Astrocyte (in vitro differentiated cells and primary cell): ENCODE measurements around the gene PPAN. TPM values are rescaled to one million over a fixed set of nuclear protein-coding genes. Genes with fewer than 3 reads are reported as not detected.

Experiments used
- DNase-seq: peaks from one replicate; pipeline ENCODE4 v3.0.0-alpha.2; 2010; ENCODE audit warnings: low read depth
- FAIRE-seq: peaks from 2 replicates; lab custom pipeline; 2011; peaks lifted over from hg19 to GRCh38; lab: Jason Lieb, UNC
- H2AFZ ChIP-seq: 2 replicates; pipeline ENCODE4 v1.6.0; 2012; ENCODE audit warnings: low read depth, low read length, inconsistent platforms
- H3K27ac ChIP-seq: 2 replicates; pipeline ENCODE4 v1.5.1; 2011; ENCODE audit warnings: low read depth, low read length, inconsistent platforms
- H3K27me3 ChIP-seq: 2 replicates; pipeline ENCODE4 v1.6.0; 2011; ENCODE audit warnings: low read length, inconsistent platforms; ENCODE audit not compliant: insufficient read depth
- H3K36me3 ChIP-seq: 2 replicates; pipeline ENCODE4 v1.5.1; 2011; ENCODE audit warnings: low read length, inconsistent platforms; ENCODE audit not compliant: insufficient read depth
- H3K4me1 ChIP-seq: 2 replicates; pipeline ENCODE4 v1.5.1; 2011; ENCODE audit warnings: low read length, inconsistent platforms; ENCODE audit not compliant: insufficient read depth
- H3K4me2 ChIP-seq: 2 replicates; pipeline ENCODE4 v1.6.0; 2012; ENCODE audit warnings: low read length, inconsistent platforms
- H3K4me3 ChIP-seq: 2 replicates; pipeline ENCODE4 v1.5.1; 2011; ENCODE audit warnings: low read depth, mild to moderate bottlenecking, low read length, inconsistent platforms; ENCODE audit not compliant: insufficient read depth
- H3K79me2 ChIP-seq: 2 replicates; pipeline ENCODE4 v1.6.0; 2012; ENCODE audit warnings: mild to moderate bottlenecking, low read length, inconsistent platforms; ENCODE audit not compliant: insufficient read depth
- H3K9ac ChIP-seq: 2 replicates; pipeline ENCODE4 v1.6.0; 2012; ENCODE audit warnings: mild to moderate bottlenecking, low read length, inconsistent platforms
- H3K9me3 ChIP-seq: 2 replicates; pipeline ENCODE4 v1.5.1; 2012; ENCODE audit warnings: low read depth, mild to moderate bottlenecking, low read length, inconsistent platforms; ENCODE audit not compliant: insufficient read depth
- H4K20me1 ChIP-seq: 2 replicates; pipeline ENCODE4 v1.6.0; 2012; ENCODE audit warnings: low read length, inconsistent platforms; ENCODE audit not compliant: insufficient read depth
- H3K27ac Mint-ChIP-seq: one replicate; pipeline ENCODE4 v1.8.0; 2021; ENCODE audit warnings: mild to moderate bottlenecking, mixed read lengths; ENCODE audit not compliant: unreplicated experiment
- H3K27me3 Mint-ChIP-seq: one replicate; pipeline ENCODE4 v1.8.0; 2021; ENCODE audit warnings: low read depth, mixed read lengths; ENCODE audit not compliant: unreplicated experiment
- H3K36me3 Mint-ChIP-seq: one replicate; pipeline ENCODE4 v1.8.0; 2021; ENCODE audit warnings: low read depth, mixed read lengths; ENCODE audit not compliant: unreplicated experiment
- H3K4me1 Mint-ChIP-seq: one replicate; pipeline ENCODE4 v1.8.0; 2021; ENCODE audit warnings: low read depth, mixed read lengths; ENCODE audit not compliant: unreplicated experiment
- H3K4me3 Mint-ChIP-seq: one replicate; pipeline ENCODE4 v1.8.0; 2021; ENCODE audit warnings: mild to moderate bottlenecking, moderate library complexity, mixed read lengths; ENCODE audit not compliant: unreplicated experiment
- H3K9me3 Mint-ChIP-seq: one replicate; pipeline ENCODE4 v1.8.0; 2021; ENCODE audit warnings: mild to moderate bottlenecking, mixed read lengths; ENCODE audit not compliant: unreplicated experiment
- CTCF ChIP-seq: IDR thresholded peaks from 2 replicates; pipeline ENCODE4 v1.5.1; 2011; ENCODE audit warnings: low read depth, mild to moderate bottlenecking, inconsistent platforms, low read length, moderate library complexity; ENCODE audit not compliant: insufficient read depth
- EZH2 ChIP-seq: IDR thresholded peaks from 2 replicates; pipeline ENCODE4 v1.6.1; 2012; ENCODE audit warnings: mild to moderate bottlenecking, low read length, inconsistent platforms; ENCODE audit not compliant: insufficient read depth
- total RNA-seq: library from RNA; stranded (reverse); gene quantifications from 2 replicates; pipeline ENCODE4 v1.2.1, GENCODE V29; 2021

The PPAN gene
- total RNA-seq, 1 donor from 2014 or later = 55.6 TPM

DNA sequence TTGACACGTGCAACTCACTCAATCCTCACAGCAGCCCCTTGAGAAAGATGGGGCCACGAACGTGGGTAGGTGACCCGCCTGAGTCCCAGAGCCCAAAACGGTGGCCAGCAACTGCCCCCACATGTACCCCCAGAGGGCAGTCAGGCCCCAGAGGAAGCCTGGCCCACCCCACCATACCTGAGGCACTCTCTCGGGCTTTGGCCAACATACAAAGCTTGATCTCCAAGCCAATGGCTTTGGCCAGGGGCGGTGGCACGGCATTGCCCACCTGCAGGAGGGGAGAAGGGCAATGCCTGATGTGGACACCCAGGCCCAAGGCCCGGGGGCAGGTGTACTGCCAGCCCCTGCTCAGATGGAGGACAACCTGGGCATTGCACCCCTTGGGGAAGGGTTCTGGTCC lies 27.9 kb downstream of the PPAN start:
- peaks cover 23% of the 10 kb centered on the region for H3K36me3 ChIP-seq
- no peak for DNase-seq

GRCh38 chr19:10135551-10136334 lies 29.6 kb downstream of the PPAN start:
- Mint-ChIP-seq H3K4me1 (peaks cover 2% of the 10 kb centered on the region), H3K27me3 (no peaks in the 10 kb centered on the region), H3K36me3 (peaks cover 9% of the 10 kb centered on the region), H3K27ac (no peak overlapping the region), H3K4me3 (no peak overlapping the region), H3K9me3 (no peaks in the 10 kb centered on the region)
- H3K4me3 ChIP-seq = no peak overlapping the region
- H3K27me3 ChIP-seq = no peaks in the 10 kb centered on the region
- H3K79me2 ChIP-seq = no peaks in the 10 kb centered on the region
- TF ChIP-seq CTCF = no peak
- TF ChIP-seq EZH2 = no peak
- H3K36me3 ChIP-seq = peaks cover 24% of the 10 kb centered on the region
- H3K27ac ChIP-seq = no peak overlapping the region
- FAIRE-seq (no peak), DNase-seq (no peak)
- no peaks in the 10 kb centered on the region for H3K9me3 ChIP-seq
- no peak overlapping the region for H3K9ac ChIP-seq
- peaks cover 10% of the 10 kb centered on the region for H4K20me1 ChIP-seq
- no peak overlapping the region for H2AFZ ChIP-seq
- no peak overlapping the region for H3K4me2 ChIP-seq
- H3K4me1 ChIP-seq = peaks cover 2% of the 10 kb centered on the region

More for the DNA sequence above, 27.9 kb downstream of the PPAN start:
- Histone ChIP-seq H3K4me3 (no peak overlapping the region), H2AFZ (no peak overlapping the region), H3K79me2 (no peaks in the 10 kb centered on the region), H3K9me3 (no peaks in the 10 kb centered on the region), H3K9ac (no peak overlapping the region), H3K4me1 (peaks cover 2% of the 10 kb centered on the region), H3K4me2 (no peak overlapping the region), H4K20me1 (peaks cover 4% of the 10 kb centered on the region), H3K27ac (no peak overlapping the region), H3K27me3 (no peaks in the 10 kb centered on the region)
- Mint-ChIP-seq H3K9me3 (no peaks in the 10 kb centered on the region), H3K27me3 (no peaks in the 10 kb centered on the region), H3K4me1 (peaks cover 2% of the 10 kb centered on the region), H3K27ac (no peak overlapping the region), H3K4me3 (no peak overlapping the region), H3K36me3 (peaks cover 9% of the 10 kb centered on the region)
- FAIRE-seq = no peak
- TF ChIP-seq CTCF (no peak), EZH2 (no peak)

GRCh38 chr19:10136936-10137335 lies 30.8 kb downstream of the PPAN start:
- peaks cover 31% of the 10 kb centered on the region for H3K36me3 ChIP-seq
- TF ChIP-seq CTCF (no peak), EZH2 (no peak)
- H3K9me3 Mint-ChIP-seq = no peaks in the 10 kb centered on the region
- H3K4me1 ChIP-seq = peaks cover 2% of the 10 kb centered on the region
- no peak overlapping the region for H3K9ac ChIP-seq
- no peak overlapping the region for H3K4me2 ChIP-seq
- FAIRE-seq (no peak), DNase-seq (no peak)
- no peak overlapping the region for H3K27ac ChIP-seq
- H3K27me3 ChIP-seq = no peaks in the 10 kb centered on the region
- no peaks in the 10 kb centered on the region for H3K79me2 ChIP-seq
- H3K4me3 Mint-ChIP-seq = no peak overlapping the region
- no peaks in the 10 kb centered on the region for H3K4me1 Mint-ChIP-seq
- H3K9me3 ChIP-seq = no peaks in the 10 kb centered on the region
- H3K36me3 Mint-ChIP-seq = peaks cover 9% of the 10 kb centered on the region
- no peak overlapping the region for H3K4me3 ChIP-seq
- peaks cover 10% of the 10 kb centered on the region for H4K20me1 ChIP-seq
- peak overlapping the region; percentile 7 for H3K27ac Mint-ChIP-seq
- H3K27me3 Mint-ChIP-seq = no peaks in the 10 kb centered on the region
- no peak overlapping the region for H2AFZ ChIP-seq
